Left lung (tissue), 10 donors: ENCODE data around the gene CABLES1. TPM values are rescaled to one million over a fixed set of nuclear protein-coding genes. Genes with fewer than 3 reads are reported as not detected.

Experiments
- ATAC-seq: fragments of 200-7000 bp; cut with Tn5 transposase; one replicate; pipeline ENCODE4 v1.9.1; 2020; ENCODE audit warnings: moderate library complexity
- DNase-seq, 4 donors: peaks; one replicate each; pipeline ENCODE4 v3.0.0-alpha.2; 2013 to 2020
- H3K27ac ChIP-seq, 2 donors: fragments of 200-600 bp; sonication (generic) in 1 of 2; one replicate each; pipeline versions ENCODE4 v1.5.0 to v1.8.0; 2020 to 2021
- H3K27me3 ChIP-seq, 2 donors: fragments of 200-600 bp; sonication (generic) in 1 of 2; one replicate each; pipeline versions ENCODE4 v1.5.0 to v1.8.0; 2020 to 2021
- H3K36me3 ChIP-seq, 2 donors: fragments of 200-600 bp; sonication (generic) in 1 of 2; one replicate each; pipeline versions ENCODE4 v1.5.0 to v1.8.0; 2020 to 2021
- H3K4me1 ChIP-seq, 2 donors: fragments of 200-600 bp; one replicate each; pipeline ENCODE4 v1.8.0; 2021
- H3K4me3 ChIP-seq, 2 donors: fragments of 200-600 bp; sonication (generic) in 1 of 2; one replicate each; pipeline versions ENCODE4 v1.5.0 to v1.8.0; 2020 to 2021; ENCODE audit warnings: mild to moderate bottlenecking in 1 of 2
- H3K9me3 ChIP-seq, 2 donors: fragments of 200-600 bp; sonication (generic) in 1 of 2; one replicate each; pipeline versions ENCODE4 v1.5.0 to v1.8.0; 2020 to 2021
- CTCF ChIP-seq, 2 donors: fragments of 200-600 bp; sonication (generic) in 1 of 2; IDR thresholded peaks; one replicate each; pipeline versions ENCODE4 v1.5.0 to v1.8.0; 2021; ENCODE audit warnings: antibody characterized with exemption in 2 of 2
- intact Hi-C, 2 donors: fragments of 100-400 bp; cut with DNase I; formaldehyde crosslinking; loops; one replicate each; pipeline versions ENCODE4 v1.11.2 to v1.14.2; 2022
- polyA plus RNA-seq, 6 donors: library from polyadenylated mRNA; unstranded; fragments of 120-200 nt; gene quantifications; one replicate each; pipeline ENCODE4 v1.2.1, GENCODE V29; 2013; ENCODE audit not compliant: insufficient read length in 6 of 6
- total RNA-seq, 2 donors: library from RNA; stranded (reverse); fragmentation: NEBNext Ultra II Directional; extraction: Animal tissue kit (Norgen Biotek cat#: 25700); gene quantifications; one replicate each; pipeline ENCODE4 v1.2.1, GENCODE V29; 2021
- donor health status: DM: no; HTN: yes; CAD: no.
- donor health status: DM: no; HTN: no; CAD: no.

Gene CABLES1
- total and polyA plus RNA-seq, 8 donors = 21.9 to 84.5 (median 71.6) TPM

- no peak for TF ChIP-seq CTCF (IDR thresholded peaks at IDR 0.05)
- H3K4me3 ChIP-seq = no peak overlapping the region
- ATAC-seq (no peak), DNase-seq (peak in 1 of 4 donors; percentile 26)
- H3K9me3 ChIP-seq = no peaks in the 10 kb centered on the region
- intact Hi-C loops = no loop called here
- no peak overlapping the region for H3K27ac ChIP-seq
- no peaks in the 10 kb centered on the region for H3K27me3 ChIP-seq
- no peaks in the 10 kb centered on the region for H3K4me1 ChIP-seq
- H3K36me3 ChIP-seq = no peaks in the 10 kb centered on the region
Measured at GRCh38 chr18:23201741-23202140, 66.5 kb downstream of the CABLES1 start.

GRCh38 chr18:23203891-23204432 lies 68.7 kb downstream of the CABLES1 start:
- DNase-seq (peak in 1 of 4 donors; percentile 4), ATAC-seq (no peak)
- Histone ChIP-seq H3K36me3 (no peaks in the 10 kb centered on the region), H3K9me3 (no peaks in the 10 kb centered on the region), H3K27me3 (no peaks in the 10 kb centered on the region), H3K4me1 (no peaks in the 10 kb centered on the region), H3K4me3 (no peak overlapping the region), H3K27ac (no peak overlapping the region)
- no peak for TF ChIP-seq CTCF (IDR thresholded peaks at IDR 0.05)
- intact Hi-C loops = no loop called here

- intact Hi-C loops = no loop called here
- H3K27me3 ChIP-seq = no peaks in the 10 kb centered on the region
- ATAC-seq (no peak), DNase-seq (no peak)
- H3K27ac ChIP-seq = no peak overlapping the region
- H3K4me3 ChIP-seq = no peak overlapping the region
- H3K4me1 ChIP-seq = no peaks in the 10 kb centered on the region
- no peak for TF ChIP-seq CTCF (IDR thresholded peaks at IDR 0.05)
- H3K9me3 ChIP-seq = no peaks in the 10 kb centered on the region
- H3K36me3 ChIP-seq = no peaks in the 10 kb centered on the region
Measured at GRCh38 chr18:23204589-23205235, 69.4 kb downstream of the CABLES1 start.

- no peaks in the 10 kb centered on the region for H3K9me3 ChIP-seq
- no peak for ATAC-seq
- intact Hi-C loops = no loop called here
Measured at GRCh38 chr18:23205980-23206379, 70.7 kb downstream of the CABLES1 start.

More at GRCh38 chr18:23205980-23206379, 70.7 kb downstream of the CABLES1 start:
- Histone ChIP-seq H3K4me3 (no peak overlapping the region), H3K27me3 (no peaks in the 10 kb centered on the region), H3K4me1 (no peaks in the 10 kb centered on the region), H3K36me3 (no peaks in the 10 kb centered on the region), H3K27ac (no peak overlapping the region)
- no peak for TF ChIP-seq CTCF (IDR thresholded peaks at IDR 0.05)
- DNase-seq = no peak
